PC-9 (cell line): ENCODE measurements around the gene RASSF9.

Source experiments
- EZH2 ChIP-seq: fragments of 200-600 bp; sonication (generic); IDR thresholded peaks from 2 replicates; pipeline ENCODE4 v1.8.0; 2017; ENCODE audit warnings: antibody characterized with exemption, low read depth
- TF ChIP-seq, protein P1 (sequence below): fragments of 200-600 bp; sonication (generic); conservative IDR thresholded peaks from 2 replicates; pipeline ENCODE4 v1.6.1; 2017; ENCODE audit warnings: mixed run types, antibody characterized with exemption, mild to moderate bottlenecking, moderate library complexity

DNA sequence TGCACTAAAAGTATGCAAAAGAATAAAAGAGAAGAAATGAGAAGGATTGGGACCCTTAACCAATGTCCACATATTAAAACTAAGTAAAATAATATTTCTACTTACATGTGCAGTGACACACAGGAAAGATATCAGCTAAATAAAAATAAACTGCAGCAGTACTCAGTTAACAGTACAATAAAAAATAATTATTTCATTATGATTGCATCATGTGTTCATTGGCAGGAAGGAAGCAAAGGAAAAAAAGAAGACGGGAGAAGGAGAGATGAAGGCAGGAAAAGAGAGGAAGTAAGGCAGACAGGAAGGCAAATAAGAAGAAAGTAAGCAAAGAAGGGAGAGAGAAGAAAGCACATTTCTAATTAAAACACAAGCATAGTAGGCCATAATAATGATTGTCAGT lies 33.0 kb downstream of the RASSF9 start:
- TF ChIP-seq, protein P1, sequence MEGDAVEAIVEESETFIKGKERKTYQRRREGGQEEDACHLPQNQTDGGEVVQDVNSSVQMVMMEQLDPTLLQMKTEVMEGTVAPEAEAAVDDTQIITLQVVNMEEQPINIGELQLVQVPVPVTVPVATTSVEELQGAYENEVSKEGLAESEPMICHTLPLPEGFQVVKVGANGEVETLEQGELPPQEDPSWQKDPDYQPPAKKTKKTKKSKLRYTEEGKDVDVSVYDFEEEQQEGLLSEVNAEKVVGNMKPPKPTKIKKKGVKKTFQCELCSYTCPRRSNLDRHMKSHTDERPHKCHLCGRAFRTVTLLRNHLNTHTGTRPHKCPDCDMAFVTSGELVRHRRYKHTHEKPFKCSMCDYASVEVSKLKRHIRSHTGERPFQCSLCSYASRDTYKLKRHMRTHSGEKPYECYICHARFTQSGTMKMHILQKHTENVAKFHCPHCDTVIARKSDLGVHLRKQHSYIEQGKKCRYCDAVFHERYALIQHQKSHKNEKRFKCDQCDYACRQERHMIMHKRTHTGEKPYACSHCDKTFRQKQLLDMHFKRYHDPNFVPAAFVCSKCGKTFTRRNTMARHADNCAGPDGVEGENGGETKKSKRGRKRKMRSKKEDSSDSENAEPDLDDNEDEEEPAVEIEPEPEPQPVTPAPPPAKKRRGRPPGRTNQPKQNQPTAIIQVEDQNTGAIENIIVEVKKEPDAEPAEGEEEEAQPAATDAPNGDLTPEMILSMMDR: no peak
- TF ChIP-seq EZH2: no peak
